Stimulated activated naive CD4-positive, alpha-beta T cell (primary cell): ENCODE results near the gene UGT2B11.
"Not testable (repeated sequence)": the region's sequence is repeated elsewhere in the genome, so short reads cannot be mapped to it uniquely, and the experiment has no call there.

ENCODE experiments used
- DNase-seq, 6 experiments: peaks; one replicate each; lab custom pipeline; 2025; lab: John Stamatoyannopoulos, UW

The UGT2B11 gene

GRCh38 chr4:69214716-69215115, at the start of gene UGT2B11:
TSS of gene UGT2B11 (minus strand) at chr4:69214748. CDS start at chr4:69214722, 26 bp downstream.
- DNase-seq, result no peak

GRCh38 chr4:69253147-69253772, 38.7 kb upstream of the UGT2B11 start:
- not testable (repeated sequence) for DNase-seq

- not testable (repeated sequence) for DNase-seq
Measured at GRCh38 chr4:69250884-69251283, 36.3 kb upstream of the UGT2B11 start.

DNA sequence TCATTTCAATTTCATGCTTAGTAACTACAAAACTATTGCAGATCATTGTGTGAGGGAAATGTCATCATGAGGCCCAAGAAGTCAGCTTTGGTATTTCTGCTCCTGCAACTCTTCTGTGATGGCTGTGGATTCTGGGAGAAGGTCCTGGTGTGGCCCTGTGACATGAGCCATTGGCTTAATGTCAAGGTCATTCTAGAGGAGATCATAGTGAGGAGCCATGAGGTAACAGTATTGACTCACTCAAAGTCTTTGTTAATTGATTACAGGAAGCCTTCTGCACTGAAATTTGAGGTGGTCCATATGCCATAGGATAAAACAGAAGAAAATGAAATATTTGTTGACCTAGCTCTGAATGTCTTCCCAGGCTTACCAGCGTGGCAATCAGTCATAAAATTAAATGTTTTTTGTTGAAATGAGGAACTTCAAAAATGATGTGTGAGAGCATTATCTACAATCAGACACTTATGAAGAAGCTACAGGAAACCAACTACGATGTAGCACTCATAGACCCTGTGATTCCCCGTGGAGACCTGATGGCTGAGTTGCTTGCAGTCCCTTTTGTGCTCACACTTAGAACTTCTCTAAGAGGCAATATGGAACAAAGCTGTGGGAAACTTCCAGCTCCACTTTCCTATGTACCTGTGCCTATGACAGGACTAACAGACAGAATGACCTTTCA, 28.2 kb upstream of the UGT2B11 start:
- not testable (repeated sequence) for DNase-seq

- not testable (repeated sequence) for DNase-seq
Measured at GRCh38 chr4:69241746-69242145, 27.2 kb upstream of the UGT2B11 start.

- DNase-seq, result not testable (repeated sequence)
Measured at GRCh38 chr4:69240787-69241186, 26.2 kb upstream of the UGT2B11 start.

DNA sequence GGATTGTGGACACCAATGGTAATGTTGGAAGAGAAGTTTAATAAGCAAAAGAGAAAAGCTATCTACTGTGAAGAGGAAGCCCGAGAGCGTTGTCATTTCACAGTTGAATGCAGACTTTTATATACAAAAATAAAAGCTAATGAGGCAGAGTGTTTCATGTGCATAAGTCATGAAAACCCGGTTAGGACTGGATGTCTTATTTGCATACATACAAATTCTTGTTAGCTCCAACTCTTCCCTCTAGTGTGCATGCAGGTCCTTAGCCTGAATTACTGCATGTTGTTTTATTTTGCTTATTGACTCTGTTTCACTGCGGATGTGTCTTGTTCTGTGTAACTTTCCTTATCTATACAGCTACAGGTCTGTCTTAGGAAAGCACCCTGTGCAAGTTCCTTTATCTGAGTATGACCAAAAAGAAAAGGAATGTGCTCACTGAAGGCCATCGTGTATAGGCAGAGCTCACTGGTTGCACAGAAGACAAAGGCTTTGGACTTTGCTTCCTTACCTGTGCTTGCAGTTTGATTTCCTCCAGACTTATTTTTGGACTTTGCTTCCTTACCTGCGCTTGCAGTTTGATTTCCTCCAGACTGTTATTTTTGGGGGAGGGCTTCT, 25.1 kb upstream of the UGT2B11 start:
- no peak for DNase-seq

DNA sequence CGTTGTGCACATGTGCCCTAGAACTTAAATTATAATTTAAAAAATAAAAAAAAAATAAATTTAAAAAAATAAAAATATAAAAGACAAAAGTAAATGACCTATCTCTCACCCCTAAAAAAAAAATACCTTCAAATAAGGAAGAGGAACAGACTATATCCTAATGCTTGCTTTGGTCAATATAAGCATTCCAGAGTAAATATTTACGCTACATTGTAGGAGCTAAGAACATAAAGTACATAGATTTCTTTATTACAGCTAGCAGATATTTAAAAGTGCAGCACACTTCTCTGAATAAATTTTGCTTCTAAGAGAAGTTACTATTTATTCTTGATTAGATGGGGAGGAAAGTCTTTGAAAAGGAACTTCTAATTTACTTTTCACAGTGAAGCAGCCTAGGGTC, 24.5 kb upstream of the UGT2B11 start:
- DNase-seq, result no peak

- DNase-seq, result no peak
Measured at GRCh38 chr4:69224891-69225290, 10.3 kb upstream of the UGT2B11 start.

DNA sequence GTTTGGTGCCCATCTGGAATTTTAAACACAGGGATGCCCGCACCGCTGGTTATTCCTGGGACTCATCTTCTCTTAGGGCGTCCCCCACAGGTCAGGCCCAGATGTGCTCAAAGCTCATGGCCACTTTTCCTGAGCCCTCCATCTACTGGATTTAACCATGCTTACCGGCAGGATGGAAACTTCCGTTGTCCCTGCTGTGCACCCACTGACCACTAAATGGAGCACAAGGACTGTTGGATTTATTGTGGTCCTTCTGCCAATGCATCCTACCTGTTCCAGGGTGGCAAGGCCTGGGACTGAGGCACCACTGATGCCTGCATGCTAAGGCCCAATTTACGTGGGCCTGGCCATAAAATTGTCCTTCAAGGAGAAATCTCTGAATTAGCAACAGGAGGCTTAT, 8.7 kb upstream of the UGT2B11 start:
- not testable (repeated sequence) for DNase-seq

GRCh38 chr4:69218491-69218890, 3.9 kb upstream of the UGT2B11 start:
- not testable (repeated sequence) for DNase-seq

GRCh38 chr4:69210911-69211310, 3.6 kb downstream of the UGT2B11 start:
- no peak for DNase-seq

DNA sequence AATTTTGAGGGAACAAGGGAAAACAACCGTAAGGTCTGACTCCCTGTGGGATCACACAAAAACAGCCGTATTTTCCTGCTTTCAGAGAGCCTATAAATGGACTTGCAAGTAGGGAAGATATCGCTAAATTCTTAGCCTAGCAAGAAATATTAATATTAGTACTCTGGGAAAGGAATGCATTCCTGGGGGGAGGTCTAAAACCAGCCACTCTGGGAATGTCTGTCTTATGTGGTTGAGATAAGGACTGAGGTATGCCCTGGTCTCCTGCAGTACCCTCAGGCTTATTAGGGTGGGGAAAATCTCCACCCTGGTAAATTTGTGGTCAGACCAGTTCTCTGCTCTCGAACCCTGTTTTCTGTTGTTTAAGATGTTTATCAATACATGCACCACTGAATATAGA, 16.0 kb downstream of the UGT2B11 start:
- not testable (repeated sequence) for DNase-seq

DNA sequence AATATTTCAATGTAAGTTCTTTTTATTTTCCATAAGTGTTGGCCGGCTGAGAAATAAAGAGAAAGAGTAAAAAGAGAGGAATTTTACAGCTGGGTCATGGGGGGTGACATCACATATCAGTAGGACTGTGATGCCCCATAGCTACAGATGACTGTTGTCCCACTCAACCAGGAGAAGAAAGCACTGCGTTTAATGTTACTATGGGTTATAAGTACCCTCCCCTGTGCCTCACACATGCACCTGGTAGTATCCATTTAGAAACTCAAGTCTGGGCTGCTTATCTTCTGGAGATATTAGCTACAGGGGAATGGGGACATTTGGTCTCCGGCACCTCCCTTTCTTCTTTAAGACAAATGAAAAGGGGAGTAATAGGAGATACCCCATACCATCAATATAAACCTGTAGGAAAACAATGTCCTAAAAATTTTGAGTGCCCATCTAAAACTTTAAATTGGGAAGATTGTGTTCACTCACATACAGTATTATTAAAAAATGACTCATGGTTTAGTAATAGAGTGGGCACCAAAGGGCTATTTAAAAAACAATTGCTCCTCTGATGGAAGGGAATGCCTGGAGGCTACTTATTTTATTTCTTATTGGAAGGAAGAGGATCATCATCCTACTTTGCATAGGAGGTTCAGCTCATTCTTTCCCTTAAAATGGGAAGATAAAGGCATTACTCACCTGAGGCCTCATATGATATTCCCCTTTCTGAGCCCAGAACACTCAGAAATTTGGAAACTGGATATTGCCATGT, 18.2 kb downstream of the UGT2B11 start:
- DNase-seq, result no peak

- no peak for DNase-seq
Measured at GRCh38 chr4:69194166-69194565, 20.4 kb downstream of the UGT2B11 start.

- not testable (repeated sequence) for DNase-seq
Measured at GRCh38 chr4:69191905-69192304, 22.6 kb downstream of the UGT2B11 start.

- DNase-seq, result not testable (repeated sequence)
Measured at GRCh38 chr4:69190621-69191020, 23.9 kb downstream of the UGT2B11 start.

DNA sequence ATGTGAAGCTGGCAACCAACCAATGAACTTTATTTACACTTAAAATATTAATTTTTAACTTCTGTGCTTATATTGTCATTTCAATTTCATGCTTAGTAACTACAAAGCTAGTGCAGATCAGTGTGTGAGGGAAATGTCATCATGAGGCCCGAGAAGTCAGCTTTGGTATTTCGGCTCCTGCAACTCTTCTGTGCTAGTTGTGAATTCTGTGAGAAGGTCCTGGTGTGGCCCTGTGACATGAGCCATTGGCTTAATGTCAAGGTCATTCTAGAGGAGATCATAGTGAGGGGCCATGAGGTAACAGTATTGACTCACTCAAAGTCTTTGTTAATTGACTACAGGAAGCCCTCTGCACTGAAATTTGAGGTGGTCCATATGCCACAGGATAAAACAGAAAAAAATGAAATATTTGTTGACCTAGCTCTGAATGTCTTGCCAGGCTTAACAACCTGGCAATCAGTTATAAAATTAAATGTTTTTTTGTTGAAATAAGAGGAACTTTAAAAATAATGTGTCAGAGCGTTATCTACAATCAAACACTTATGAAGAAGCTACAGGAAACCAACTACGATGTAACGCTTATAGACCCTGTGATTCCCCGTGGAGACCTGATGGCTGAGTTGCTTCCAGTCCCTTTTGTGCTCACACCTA, 32.9 kb downstream of the UGT2B11 start:
- not testable (repeated sequence) for DNase-seq

GRCh38 chr4:69179817-69180216, 34.7 kb downstream of the UGT2B11 start:
- DNase-seq, result not testable (repeated sequence)

DNA sequence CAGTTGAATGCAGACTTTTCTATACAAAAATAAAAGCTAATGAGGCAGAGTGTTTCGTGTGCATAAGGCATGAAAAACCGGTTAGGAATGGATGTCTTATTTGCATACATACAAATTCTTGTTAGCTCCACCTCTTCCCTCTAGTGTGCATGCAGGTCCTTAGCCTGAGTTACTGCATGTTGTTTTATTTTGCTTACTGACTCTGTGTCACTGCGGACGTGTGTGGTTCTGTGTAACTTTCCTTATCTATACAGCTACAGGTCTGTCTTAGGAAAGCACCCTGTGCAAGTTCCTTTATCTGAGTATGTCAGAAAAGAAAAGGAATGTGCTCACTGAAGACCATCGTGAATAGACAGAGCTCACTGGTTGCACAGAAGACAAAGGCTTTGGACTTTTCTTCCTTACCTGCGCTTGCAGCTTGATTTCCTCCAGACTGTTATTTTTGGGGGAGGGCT, 35.8 kb downstream of the UGT2B11 start:
- not testable (repeated sequence) for DNase-seq

- DNase-seq, result peak in 2 of 6 experiments; percentile 2 to 14
Measured at GRCh38 chr4:69170233-69171134, 44.1 kb downstream of the UGT2B11 start.
